Neural cell (in vitro differentiated cells): ENCODE data around the gene CCDC27. TPM values are rescaled to one million over a fixed set of nuclear protein-coding genes. Genes with fewer than 3 reads are reported as not detected.

Experiments used
- H2AFZ ChIP-seq: fragments of 200-600, 300-800 bp; sonication (generic), shearing (Covaris generic); 2 replicates; pipeline ENCODE4 v1.6.0; 2014; ENCODE audit warnings: low read depth, mild to moderate bottlenecking, antibody characterized with exemption, low read length, moderate library complexity
- H3F3A ChIP-seq: fragments of 200-600 bp; shearing (Covaris generic); 2 replicates; pipeline ENCODE4 v1.6.1; 2016; ENCODE audit warnings: mild to moderate bottlenecking, moderate library complexity, mixed read lengths, antibody characterized with exemption, low read length; ENCODE audit not compliant: insufficient read depth, poor library complexity, severe bottlenecking
- H3K27ac ChIP-seq: fragments of 200-600, 300-800 bp; sonication (generic), shearing (Covaris generic); 2 replicates; pipeline ENCODE4 v1.5.1; 2014; ENCODE audit warnings: mild to moderate bottlenecking, low read length, moderate library complexity
- H3K27me3 ChIP-seq: fragments of 300-800, 200-600 bp; sonication (generic), shearing (Covaris generic); 2 replicates; pipeline ENCODE4 v1.6.0; 2014; ENCODE audit warnings: mild to moderate bottlenecking, low read depth, low read length, moderate library complexity; ENCODE audit not compliant: insufficient read depth
- H3K36me3 ChIP-seq: fragments of 300-800, 200-600 bp; sonication (generic), shearing (Covaris generic); 2 replicates; pipeline ENCODE4 v1.5.1; 2014; ENCODE audit warnings: mild to moderate bottlenecking, antibody characterized with exemption, low read length, moderate library complexity; ENCODE audit not compliant: insufficient read depth
- H3K4me2 ChIP-seq: fragments of 300-800, 200-600 bp; sonication (generic), shearing (Covaris generic); 2 replicates; pipeline ENCODE4 v1.6.0; 2014; ENCODE audit warnings: mild to moderate bottlenecking, low read length
- H3K4me3 ChIP-seq: fragments of 300-800, 200-600 bp; sonication (generic), shearing (Covaris generic); 2 replicates; pipeline ENCODE4 v1.5.1; 2014; ENCODE audit warnings: mild to moderate bottlenecking, low read length, moderate library complexity
- H3K79me2 ChIP-seq: fragments of 200-600 bp; shearing (Covaris generic); replicated peaks from 2 replicates; pipeline ENCODE4 v1.6.0; 2014; ENCODE audit warnings: mild to moderate bottlenecking, low read length, moderate library complexity; ENCODE audit not compliant: insufficient read depth
- H3K9ac ChIP-seq: fragments of 300-800, 200-600 bp; sonication (generic), shearing (Covaris generic); 2 replicates; pipeline ENCODE4 v1.6.1; 2016; ENCODE audit warnings: mild to moderate bottlenecking, low read length, mixed read lengths
- H3K9me2 ChIP-seq: fragments of 200-600 bp; shearing (Covaris generic); 2 replicates; pipeline ENCODE4 v1.6.1; 2016; ENCODE audit warnings: mild to moderate bottlenecking, low read length, mixed read lengths; ENCODE audit not compliant: insufficient read depth
- H3K9me3 ChIP-seq: fragments of 200-600, 300-800 bp; sonication (generic), shearing (Covaris generic); 2 replicates; pipeline ENCODE4 v1.6.1; 2016; ENCODE audit warnings: mild to moderate bottlenecking, mixed run types, low read length, moderate library complexity, mixed read lengths
- H4K20me1 ChIP-seq: fragments of 200-600 bp; shearing (Covaris generic); 2 replicates; pipeline ENCODE4 v1.6.1; 2016; ENCODE audit warnings: mild to moderate bottlenecking, mixed run types; ENCODE audit not compliant: insufficient read depth
- EP300 ChIP-seq: fragments of 450-650 bp; conservative IDR thresholded peaks from 2 replicates; pipeline ENCODE4 v1.6.1; 2014; ENCODE audit warnings: antibody characterized with exemption, mild to moderate bottlenecking, moderate library complexity; ENCODE audit not compliant: poor library complexity, severe bottlenecking
- EZH2 ChIP-seq: fragments of 200-600, 300-800 bp; shearing (Covaris generic), sonication (generic); IDR thresholded peaks from 2 replicates; pipeline ENCODE4 v1.6.1; 2014; ENCODE audit warnings: antibody characterized with exemption, low read length, borderline replicate concordance, mild to moderate bottlenecking; ENCODE audit not compliant: insufficient read depth, poor library complexity, severe bottlenecking
- MXI1 ChIP-seq: fragments of 450-650 bp; conservative IDR thresholded peaks from 2 replicates; pipeline ENCODE4 v1.6.1; 2014; ENCODE audit warnings: antibody characterized with exemption, mild to moderate bottlenecking; ENCODE audit not compliant: poor library complexity, severe bottlenecking
- POLR2AphosphoS5 ChIP-seq: IDR thresholded peaks from 2 replicates; pipeline ENCODE4 v1.6.1; 2012
- RAD21 ChIP-seq: fragments of 450-650 bp; conservative IDR thresholded peaks from 2 replicates; pipeline ENCODE4 v1.6.1; 2014; ENCODE audit warnings: antibody characterized with exemption, mild to moderate bottlenecking, moderate library complexity
- SMC3 ChIP-seq: fragments of 450-650 bp; conservative IDR thresholded peaks from 2 replicates; pipeline ENCODE4 v1.6.1; 2014; ENCODE audit warnings: antibody characterized with exemption, mild to moderate bottlenecking, moderate library complexity; ENCODE audit not compliant: poor library complexity
- TAF1 ChIP-seq: IDR thresholded peaks from 2 replicates; pipeline ENCODE4 v1.6.1; 2012; ENCODE audit warnings: low read depth
- polyA plus RNA-seq: library from polyadenylated mRNA; depleted of rRNA; stranded (reverse); fragments of >200 nt; gene quantifications from 2 replicates; pipeline ENCODE4 v1.2.3, GENCODE V29; 2014
- TF ChIP-seq, protein P1 (sequence below): fragments of 450-650 bp; IDR thresholded peaks from 2 replicates; pipeline ENCODE4 v1.5.1; 2014; ENCODE audit warnings: antibody characterized with exemption, mild to moderate bottlenecking, moderate library complexity; ENCODE audit not compliant: poor library complexity, severe bottlenecking
- TF ChIP-seq, protein P2 (sequence below): IDR thresholded peaks from 2 replicates; pipeline ENCODE4 v1.6.1; 2012; ENCODE audit warnings: borderline replicate concordance

Gene CCDC27
- polyA plus RNA-seq, 1 donor from 2014 or later: not detected

DNA sequence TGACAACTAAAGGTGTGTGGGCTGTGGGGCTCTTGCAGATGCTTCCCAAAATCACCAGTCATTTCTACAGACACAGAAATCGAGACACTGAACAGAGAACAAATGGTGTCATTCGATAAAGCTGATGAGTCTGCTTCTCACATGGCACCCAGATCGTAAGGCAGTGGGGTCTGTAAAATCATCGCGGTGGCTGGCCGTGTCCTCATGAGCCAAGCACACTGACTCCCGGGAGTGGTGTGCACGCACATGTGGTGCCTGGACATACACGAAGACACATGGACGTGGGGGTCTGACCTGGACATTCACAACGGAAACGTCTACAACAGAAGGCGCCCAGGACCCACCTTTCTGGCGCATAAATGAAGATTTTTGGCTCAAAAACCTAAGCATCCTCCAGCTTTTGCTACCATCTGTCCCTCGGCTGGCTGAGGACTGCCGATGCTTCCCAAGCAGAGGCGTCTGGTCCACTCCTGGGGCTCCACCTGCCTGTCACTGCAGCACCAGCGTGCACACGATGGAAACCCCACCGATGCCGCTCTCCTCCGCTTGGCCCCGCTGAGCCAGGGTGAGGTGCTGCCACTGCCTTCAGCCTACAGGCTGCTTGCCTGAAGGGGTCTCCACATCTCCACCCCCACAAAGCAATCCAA, 27.1 kb downstream of the CCDC27 start:
- H3K36me3 ChIP-seq: no peaks in the 10 kb centered on the region
- no peaks in the 10 kb centered on the region for H4K20me1 ChIP-seq

DNA sequence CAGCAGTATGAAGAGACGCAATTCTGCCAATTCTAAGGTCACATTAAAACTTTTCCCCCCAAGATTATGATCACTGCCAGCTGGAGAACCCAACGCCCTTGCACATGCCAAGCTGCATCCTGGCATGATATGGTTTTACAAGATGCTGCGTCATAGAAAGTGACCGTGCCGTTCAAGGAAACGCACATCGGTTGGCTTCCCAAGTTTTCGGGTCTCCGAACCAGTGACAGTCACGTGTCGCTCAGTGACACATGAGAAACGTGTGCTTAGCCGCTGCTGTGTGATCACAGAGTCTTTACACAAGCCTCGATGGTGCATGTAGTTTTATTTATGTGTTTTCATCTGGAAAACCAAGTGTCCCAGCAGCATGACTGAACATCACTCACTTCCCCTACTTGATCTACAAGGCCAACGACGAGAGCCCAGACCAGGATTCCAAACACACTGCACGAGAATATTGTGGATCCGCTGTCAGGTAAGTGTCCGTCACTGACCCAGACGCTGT, 27.7 kb downstream of the CCDC27 start:
- Histone ChIP-seq H3K27me3 (no peaks in the 10 kb centered on the region), H4K20me1 (no peaks in the 10 kb centered on the region), H3K9me2 (no peaks in the 10 kb centered on the region), H2AFZ (no peak overlapping the region), H3K36me3 (no peaks in the 10 kb centered on the region), H3K4me3 (no peak overlapping the region), H3K9ac (no peak overlapping the region), H3K27ac (no peak overlapping the region), H3K79me2 (no peaks in the 10 kb centered on the region), H3K4me2 (no peak overlapping the region), H3K9me3 (no peaks in the 10 kb centered on the region), H3F3A (no peaks in the 10 kb centered on the region)
- TF ChIP-seq SMC3: no peak
- no peak for TF ChIP-seq EZH2
- no peak for TF ChIP-seq POLR2AphosphoS5
- TF ChIP-seq TAF1: no peak
- TF ChIP-seq RAD21: no peak

More for the DNA sequence above, 27.1 kb downstream of the CCDC27 start:
- Histone ChIP-seq H3K4me3 (no peak overlapping the region), H3K27me3 (no peaks in the 10 kb centered on the region), H3K79me2 (no peaks in the 10 kb centered on the region), H3K9me2 (no peaks in the 10 kb centered on the region), H3K9me3 (no peaks in the 10 kb centered on the region), H2AFZ (no peak overlapping the region), H3K27ac (no peak overlapping the region), H3K9ac (no peak overlapping the region), H3F3A (no peaks in the 10 kb centered on the region), H3K4me2 (no peak overlapping the region)
- no peak for TF ChIP-seq SMC3
- TF ChIP-seq TAF1: no peak
- TF ChIP-seq MXI1: no peak
- no peak for TF ChIP-seq POLR2AphosphoS5
- no peak for TF ChIP-seq RAD21
- TF ChIP-seq EZH2: no peak
- no peak for TF ChIP-seq EP300
- TF ChIP-seq, protein P1, sequence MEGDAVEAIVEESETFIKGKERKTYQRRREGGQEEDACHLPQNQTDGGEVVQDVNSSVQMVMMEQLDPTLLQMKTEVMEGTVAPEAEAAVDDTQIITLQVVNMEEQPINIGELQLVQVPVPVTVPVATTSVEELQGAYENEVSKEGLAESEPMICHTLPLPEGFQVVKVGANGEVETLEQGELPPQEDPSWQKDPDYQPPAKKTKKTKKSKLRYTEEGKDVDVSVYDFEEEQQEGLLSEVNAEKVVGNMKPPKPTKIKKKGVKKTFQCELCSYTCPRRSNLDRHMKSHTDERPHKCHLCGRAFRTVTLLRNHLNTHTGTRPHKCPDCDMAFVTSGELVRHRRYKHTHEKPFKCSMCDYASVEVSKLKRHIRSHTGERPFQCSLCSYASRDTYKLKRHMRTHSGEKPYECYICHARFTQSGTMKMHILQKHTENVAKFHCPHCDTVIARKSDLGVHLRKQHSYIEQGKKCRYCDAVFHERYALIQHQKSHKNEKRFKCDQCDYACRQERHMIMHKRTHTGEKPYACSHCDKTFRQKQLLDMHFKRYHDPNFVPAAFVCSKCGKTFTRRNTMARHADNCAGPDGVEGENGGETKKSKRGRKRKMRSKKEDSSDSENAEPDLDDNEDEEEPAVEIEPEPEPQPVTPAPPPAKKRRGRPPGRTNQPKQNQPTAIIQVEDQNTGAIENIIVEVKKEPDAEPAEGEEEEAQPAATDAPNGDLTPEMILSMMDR: no peak
- TF ChIP-seq, protein P2, sequence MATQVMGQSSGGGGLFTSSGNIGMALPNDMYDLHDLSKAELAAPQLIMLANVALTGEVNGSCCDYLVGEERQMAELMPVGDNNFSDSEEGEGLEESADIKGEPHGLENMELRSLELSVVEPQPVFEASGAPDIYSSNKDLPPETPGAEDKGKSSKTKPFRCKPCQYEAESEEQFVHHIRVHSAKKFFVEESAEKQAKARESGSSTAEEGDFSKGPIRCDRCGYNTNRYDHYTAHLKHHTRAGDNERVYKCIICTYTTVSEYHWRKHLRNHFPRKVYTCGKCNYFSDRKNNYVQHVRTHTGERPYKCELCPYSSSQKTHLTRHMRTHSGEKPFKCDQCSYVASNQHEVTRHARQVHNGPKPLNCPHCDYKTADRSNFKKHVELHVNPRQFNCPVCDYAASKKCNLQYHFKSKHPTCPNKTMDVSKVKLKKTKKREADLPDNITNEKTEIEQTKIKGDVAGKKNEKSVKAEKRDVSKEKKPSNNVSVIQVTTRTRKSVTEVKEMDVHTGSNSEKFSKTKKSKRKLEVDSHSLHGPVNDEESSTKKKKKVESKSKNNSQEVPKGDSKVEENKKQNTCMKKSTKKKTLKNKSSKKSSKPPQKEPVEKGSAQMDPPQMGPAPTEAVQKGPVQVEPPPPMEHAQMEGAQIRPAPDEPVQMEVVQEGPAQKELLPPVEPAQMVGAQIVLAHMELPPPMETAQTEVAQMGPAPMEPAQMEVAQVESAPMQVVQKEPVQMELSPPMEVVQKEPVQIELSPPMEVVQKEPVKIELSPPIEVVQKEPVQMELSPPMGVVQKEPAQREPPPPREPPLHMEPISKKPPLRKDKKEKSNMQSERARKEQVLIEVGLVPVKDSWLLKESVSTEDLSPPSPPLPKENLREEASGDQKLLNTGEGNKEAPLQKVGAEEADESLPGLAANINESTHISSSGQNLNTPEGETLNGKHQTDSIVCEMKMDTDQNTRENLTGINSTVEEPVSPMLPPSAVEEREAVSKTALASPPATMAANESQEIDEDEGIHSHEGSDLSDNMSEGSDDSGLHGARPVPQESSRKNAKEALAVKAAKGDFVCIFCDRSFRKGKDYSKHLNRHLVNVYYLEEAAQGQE: no peak
